Measurements from ENCODE around the gene HP. TPM values are rescaled to one million over a fixed set of nuclear protein-coding genes. Genes with fewer than 3 reads are reported as not detected.

Gene HP
- total and polyA plus RNA-seq, 2 of the 13 experiments (the other 11 are each of a cell fraction or from before 2014, with no cell fraction given): 387 to 524 TPM

DNA sequence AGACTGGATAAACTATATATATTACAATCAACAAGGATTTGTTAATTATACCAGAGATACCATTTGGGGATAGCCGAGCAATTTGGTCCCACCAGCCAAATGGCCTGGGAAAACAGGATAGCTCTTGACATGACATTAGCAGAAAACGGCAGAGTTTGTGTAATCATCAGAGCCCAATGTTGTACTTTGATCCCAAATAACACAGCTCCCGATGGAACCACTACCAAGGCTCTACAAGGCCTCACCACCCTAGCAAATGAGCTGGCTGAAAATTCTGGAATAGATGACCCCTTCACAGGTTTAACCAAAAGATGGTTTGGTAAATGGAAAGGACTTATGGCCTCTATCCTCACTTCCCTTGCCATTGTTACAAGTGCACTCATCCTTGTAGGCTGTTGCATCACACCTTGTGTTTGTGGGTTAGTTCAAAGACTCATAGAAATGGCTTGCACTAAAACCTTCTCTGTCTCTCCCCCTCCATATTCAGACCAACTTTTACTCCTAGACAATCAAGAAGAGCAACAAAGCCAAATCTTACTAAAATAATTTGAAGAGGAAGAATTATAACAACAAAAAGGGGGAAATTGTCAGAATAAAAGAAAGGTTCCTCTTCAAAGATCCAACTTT, 29.6 kb downstream of the HP start (continued):
- no peak for TF ChIP-seq ZNF563 (CRISPR knock-in tag; IDR thresholded peaks at IDR 0.05)
- TF ChIP-seq ZNF282 (IDR thresholded peaks at IDR 0.05; ENCODE audit: partially characterized antibody): no peak
- TF ChIP-seq, protein P1, sequence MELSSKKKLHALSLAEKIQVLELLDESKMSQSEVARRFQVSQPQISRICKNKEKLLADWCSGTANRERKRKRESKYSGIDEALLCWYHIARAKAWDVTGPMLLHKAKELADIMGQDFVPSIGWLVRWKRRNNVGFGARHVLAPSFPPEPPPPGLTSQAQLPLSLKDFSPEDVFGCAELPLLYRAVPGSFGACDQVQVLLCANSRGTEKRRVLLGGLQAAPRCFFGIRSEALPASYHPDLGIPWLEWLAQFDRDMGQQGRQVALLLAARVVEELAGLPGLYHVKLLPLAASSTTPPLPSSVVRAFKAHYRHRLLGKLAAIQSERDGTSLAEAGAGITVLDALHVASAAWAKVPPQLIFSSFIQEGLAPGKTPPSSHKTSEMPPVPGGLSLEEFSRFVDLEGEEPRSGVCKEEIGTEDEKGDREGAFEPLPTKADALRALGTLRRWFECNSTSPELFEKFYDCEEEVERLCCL (CRISPR knock-in tag; IDR thresholded peaks at IDR 0.05; ENCODE audit: borderline replicate concordance): no peak
- TF ChIP-seq, protein P2, sequence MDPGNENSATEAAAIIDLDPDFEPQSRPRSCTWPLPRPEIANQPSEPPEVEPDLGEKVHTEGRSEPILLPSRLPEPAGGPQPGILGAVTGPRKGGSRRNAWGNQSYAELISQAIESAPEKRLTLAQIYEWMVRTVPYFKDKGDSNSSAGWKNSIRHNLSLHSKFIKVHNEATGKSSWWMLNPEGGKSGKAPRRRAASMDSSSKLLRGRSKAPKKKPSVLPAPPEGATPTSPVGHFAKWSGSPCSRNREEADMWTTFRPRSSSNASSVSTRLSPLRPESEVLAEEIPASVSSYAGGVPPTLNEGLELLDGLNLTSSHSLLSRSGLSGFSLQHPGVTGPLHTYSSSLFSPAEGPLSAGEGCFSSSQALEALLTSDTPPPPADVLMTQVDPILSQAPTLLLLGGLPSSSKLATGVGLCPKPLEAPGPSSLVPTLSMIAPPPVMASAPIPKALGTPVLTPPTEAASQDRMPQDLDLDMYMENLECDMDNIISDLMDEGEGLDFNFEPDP (CRISPR knock-in tag; conservative IDR thresholded peaks at IDR 0.05): no peak
- TF ChIP-seq, protein P3, sequence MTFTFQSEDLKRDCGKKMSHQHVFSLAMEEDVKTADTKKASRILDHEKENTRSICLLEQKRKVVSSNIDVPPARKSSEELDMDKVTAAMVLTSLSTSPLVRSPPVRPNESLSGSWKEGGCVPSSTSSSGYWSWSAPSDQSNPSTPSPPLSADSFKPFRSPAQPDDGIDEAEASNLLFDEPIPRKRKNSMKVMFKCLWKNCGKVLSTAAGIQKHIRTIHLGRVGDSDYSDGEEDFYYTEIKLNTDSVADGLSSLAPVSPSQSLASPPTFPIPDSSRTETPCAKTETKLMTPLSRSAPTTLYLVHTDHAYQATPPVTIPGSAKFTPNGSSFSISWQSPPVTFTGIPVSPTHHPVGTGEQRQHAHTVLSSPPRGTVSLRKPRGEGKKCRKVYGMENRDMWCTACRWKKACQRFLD (CRISPR knock-in tag; IDR thresholded peaks at IDR 0.05; ENCODE audit: borderline replicate concordance): no peak
- TF ChIP-seq ZNF431 (CRISPR knock-in tag; IDR thresholded peaks at IDR 0.05; ENCODE audit: borderline replicate concordance, low read depth): peak; percentile 95; the same call in 1 of the 2 replicates
- TF ChIP-seq MYC (CRISPR knock-in tag; IDR thresholded peaks at IDR 0.05; ENCODE audit: borderline replicate concordance): no peak
- no peak for TF ChIP-seq ATF1 (CRISPR knock-in tag; IDR thresholded peaks at IDR 0.05)
- TF ChIP-seq, protein P4, sequence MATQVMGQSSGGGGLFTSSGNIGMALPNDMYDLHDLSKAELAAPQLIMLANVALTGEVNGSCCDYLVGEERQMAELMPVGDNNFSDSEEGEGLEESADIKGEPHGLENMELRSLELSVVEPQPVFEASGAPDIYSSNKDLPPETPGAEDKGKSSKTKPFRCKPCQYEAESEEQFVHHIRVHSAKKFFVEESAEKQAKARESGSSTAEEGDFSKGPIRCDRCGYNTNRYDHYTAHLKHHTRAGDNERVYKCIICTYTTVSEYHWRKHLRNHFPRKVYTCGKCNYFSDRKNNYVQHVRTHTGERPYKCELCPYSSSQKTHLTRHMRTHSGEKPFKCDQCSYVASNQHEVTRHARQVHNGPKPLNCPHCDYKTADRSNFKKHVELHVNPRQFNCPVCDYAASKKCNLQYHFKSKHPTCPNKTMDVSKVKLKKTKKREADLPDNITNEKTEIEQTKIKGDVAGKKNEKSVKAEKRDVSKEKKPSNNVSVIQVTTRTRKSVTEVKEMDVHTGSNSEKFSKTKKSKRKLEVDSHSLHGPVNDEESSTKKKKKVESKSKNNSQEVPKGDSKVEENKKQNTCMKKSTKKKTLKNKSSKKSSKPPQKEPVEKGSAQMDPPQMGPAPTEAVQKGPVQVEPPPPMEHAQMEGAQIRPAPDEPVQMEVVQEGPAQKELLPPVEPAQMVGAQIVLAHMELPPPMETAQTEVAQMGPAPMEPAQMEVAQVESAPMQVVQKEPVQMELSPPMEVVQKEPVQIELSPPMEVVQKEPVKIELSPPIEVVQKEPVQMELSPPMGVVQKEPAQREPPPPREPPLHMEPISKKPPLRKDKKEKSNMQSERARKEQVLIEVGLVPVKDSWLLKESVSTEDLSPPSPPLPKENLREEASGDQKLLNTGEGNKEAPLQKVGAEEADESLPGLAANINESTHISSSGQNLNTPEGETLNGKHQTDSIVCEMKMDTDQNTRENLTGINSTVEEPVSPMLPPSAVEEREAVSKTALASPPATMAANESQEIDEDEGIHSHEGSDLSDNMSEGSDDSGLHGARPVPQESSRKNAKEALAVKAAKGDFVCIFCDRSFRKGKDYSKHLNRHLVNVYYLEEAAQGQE (IDR thresholded peaks at IDR 0.05; ENCODE audit: borderline replicate concordance in 1 of 2, low read depth in 1 of 2, low read length in 2 of 2): no peak
- no peak for TF ChIP-seq HOXD1 (CRISPR knock-in tag; IDR thresholded peaks at IDR 0.05)
- TF ChIP-seq LCORL (IDR thresholded peaks at IDR 0.05): peak; percentile 10; the same call in 1 of the 2 replicates
- peak; percentile 65 for TF ChIP-seq LCORL (CRISPR knock-in tag; IDR thresholded peaks at IDR 0.05)
- no peak for TF ChIP-seq SRSF9 (IDR thresholded peaks at IDR 0.05; ENCODE audit: borderline replicate concordance, insufficient read depth, low read depth, low read length, poor library complexity, severe bottlenecking)
- TF ChIP-seq, protein P5, sequence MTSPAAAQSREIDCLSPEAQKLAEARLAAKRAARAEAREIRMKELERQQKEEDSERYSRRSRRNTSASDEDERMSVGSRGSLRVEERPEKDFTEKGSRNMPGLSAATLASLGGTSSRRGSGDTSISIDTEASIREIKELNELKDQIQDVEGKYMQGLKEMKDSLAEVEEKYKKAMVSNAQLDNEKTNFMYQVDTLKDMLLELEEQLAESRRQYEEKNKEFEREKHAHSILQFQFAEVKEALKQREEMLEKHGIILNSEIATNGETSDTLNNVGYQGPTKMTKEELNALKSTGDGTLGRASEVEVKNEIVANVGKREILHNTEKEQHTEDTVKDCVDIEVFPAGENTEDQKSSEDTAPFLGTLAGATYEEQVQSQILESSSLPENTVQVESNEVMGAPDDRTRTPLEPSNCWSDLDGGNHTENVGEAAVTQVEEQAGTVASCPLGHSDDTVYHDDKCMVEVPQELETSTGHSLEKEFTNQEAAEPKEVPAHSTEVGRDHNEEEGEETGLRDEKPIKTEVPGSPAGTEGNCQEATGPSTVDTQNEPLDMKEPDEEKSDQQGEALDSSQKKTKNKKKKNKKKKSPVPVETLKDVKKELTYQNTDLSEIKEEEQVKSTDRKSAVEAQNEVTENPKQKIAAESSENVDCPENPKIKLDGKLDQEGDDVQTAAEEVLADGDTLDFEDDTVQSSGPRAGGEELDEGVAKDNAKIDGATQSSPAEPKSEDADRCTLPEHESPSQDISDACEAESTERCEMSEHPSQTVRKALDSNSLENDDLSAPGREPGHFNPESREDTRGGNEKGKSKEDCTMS (CRISPR knock-in tag; conservative IDR thresholded peaks at IDR 0.05): no peak
- TF ChIP-seq PLRG1 (conservative IDR thresholded peaks at IDR 0.05): no peak
- no peak for TF ChIP-seq KLF9 (CRISPR knock-in tag; IDR thresholded peaks at IDR 0.05; ENCODE audit: low read depth)
- TF ChIP-seq EHMT2 (IDR thresholded peaks at IDR 0.05; ENCODE audit: borderline replicate concordance, low read depth, low read length): peak; percentile 97

All from HepG2 (cell line).